ENCODE data around the gene ALDH1L1. TPM values are rescaled to one million over a fixed set of nuclear protein-coding genes. Genes with fewer than 3 reads are reported as not detected.

ALDH1L1 gene
- total RNA-seq, 1 donor from 2014 or later: not detected

DNA sequence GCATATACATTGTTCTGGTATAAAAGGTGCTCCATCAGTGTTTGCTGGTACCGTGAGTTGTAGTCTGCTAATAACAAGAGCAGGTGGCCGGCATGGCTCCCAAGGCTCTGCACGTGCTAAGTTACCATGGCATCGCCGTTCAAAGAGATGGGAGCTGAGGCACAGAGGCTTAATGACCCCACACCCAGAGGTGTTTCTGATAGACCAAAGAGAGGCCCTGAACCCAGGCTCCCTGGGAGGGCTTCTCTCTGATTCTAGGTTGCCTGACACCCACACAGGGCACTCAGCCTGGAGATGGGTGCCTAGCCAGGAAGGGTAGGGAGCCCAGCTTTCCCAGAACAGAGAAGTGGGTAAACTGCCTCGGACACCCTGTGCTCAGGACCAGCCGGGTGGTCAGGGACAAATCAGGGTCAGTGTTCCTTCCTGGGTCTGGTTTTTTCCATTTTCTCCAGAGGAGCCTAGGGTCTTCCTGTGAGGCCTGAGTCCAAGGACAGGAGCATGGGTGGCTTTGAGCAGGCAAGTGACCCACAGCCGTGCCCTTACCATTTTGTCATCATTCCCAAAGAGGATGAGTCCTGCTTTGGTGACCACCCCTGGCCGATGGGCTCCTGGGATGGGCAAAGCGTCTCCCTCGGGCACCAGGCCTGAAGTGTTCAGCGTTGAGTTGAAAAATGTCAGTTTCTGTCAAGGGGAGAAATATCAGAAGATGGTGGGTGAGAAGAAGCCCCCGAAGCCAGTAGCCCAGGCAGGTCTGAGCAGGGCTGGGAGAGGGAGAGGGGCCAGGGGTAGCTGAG lies 27.3 kb downstream of the ALDH1L1 start:
- Mint-ChIP-seq H3K4me1 (ENCODE audit: unreplicated experiment) (peaks cover 3% of the 10 kb centered on the region), H3K27me3 (ENCODE audit: unreplicated experiment) (peaks cover 2% of the 10 kb centered on the region), H3K9me3 (ENCODE audit: unreplicated experiment) (no peaks in the 10 kb centered on the region), H3K36me3 (ENCODE audit: low read depth, unreplicated experiment) (peaks cover 5% of the 10 kb centered on the region), H3K4me3 (ENCODE audit: unreplicated experiment) (no peak overlapping the region), H3K27ac (ENCODE audit: unreplicated experiment) (no peak overlapping the region)
- TF ChIP-seq, protein P1, sequence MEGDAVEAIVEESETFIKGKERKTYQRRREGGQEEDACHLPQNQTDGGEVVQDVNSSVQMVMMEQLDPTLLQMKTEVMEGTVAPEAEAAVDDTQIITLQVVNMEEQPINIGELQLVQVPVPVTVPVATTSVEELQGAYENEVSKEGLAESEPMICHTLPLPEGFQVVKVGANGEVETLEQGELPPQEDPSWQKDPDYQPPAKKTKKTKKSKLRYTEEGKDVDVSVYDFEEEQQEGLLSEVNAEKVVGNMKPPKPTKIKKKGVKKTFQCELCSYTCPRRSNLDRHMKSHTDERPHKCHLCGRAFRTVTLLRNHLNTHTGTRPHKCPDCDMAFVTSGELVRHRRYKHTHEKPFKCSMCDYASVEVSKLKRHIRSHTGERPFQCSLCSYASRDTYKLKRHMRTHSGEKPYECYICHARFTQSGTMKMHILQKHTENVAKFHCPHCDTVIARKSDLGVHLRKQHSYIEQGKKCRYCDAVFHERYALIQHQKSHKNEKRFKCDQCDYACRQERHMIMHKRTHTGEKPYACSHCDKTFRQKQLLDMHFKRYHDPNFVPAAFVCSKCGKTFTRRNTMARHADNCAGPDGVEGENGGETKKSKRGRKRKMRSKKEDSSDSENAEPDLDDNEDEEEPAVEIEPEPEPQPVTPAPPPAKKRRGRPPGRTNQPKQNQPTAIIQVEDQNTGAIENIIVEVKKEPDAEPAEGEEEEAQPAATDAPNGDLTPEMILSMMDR (IDR thresholded peaks at IDR 0.05; ENCODE audit: unreplicated experiment): no peak
- DNase-seq (ENCODE audit: low spot score): no peak

DNA sequence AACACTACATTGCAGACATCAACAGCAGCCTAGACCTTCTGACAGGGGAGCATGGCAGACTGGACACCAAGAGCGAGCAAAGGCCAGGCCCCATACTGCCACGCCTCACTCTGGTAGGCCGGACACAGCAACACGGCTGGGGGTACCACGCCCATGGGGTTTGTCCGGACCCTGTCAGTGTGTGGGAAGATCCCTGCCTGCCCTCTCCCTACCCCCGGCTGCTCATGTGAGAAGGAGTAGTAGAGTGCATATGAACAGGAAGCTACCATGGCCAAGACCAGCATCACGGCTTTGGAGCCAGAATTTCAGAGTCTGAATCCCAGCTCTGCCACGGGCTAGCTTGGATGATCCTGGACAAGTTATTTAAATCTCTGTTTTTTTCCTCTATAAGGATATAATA lies 27.9 kb downstream of the ALDH1L1 start:
- Mint-ChIP-seq H3K27me3 (ENCODE audit: unreplicated experiment) (peaks cover 2% of the 10 kb centered on the region), H3K27ac (ENCODE audit: unreplicated experiment) (no peak overlapping the region), H3K4me1 (ENCODE audit: unreplicated experiment) (peaks cover 3% of the 10 kb centered on the region), H3K9me3 (ENCODE audit: unreplicated experiment) (no peaks in the 10 kb centered on the region), H3K4me3 (ENCODE audit: unreplicated experiment) (no peak overlapping the region), H3K36me3 (ENCODE audit: low read depth, unreplicated experiment) (peaks cover 5% of the 10 kb centered on the region)
- TF ChIP-seq, protein P1 (IDR thresholded peaks at IDR 0.05; ENCODE audit: unreplicated experiment): no peak
- no peak for DNase-seq (ENCODE audit: low spot score)

DNA sequence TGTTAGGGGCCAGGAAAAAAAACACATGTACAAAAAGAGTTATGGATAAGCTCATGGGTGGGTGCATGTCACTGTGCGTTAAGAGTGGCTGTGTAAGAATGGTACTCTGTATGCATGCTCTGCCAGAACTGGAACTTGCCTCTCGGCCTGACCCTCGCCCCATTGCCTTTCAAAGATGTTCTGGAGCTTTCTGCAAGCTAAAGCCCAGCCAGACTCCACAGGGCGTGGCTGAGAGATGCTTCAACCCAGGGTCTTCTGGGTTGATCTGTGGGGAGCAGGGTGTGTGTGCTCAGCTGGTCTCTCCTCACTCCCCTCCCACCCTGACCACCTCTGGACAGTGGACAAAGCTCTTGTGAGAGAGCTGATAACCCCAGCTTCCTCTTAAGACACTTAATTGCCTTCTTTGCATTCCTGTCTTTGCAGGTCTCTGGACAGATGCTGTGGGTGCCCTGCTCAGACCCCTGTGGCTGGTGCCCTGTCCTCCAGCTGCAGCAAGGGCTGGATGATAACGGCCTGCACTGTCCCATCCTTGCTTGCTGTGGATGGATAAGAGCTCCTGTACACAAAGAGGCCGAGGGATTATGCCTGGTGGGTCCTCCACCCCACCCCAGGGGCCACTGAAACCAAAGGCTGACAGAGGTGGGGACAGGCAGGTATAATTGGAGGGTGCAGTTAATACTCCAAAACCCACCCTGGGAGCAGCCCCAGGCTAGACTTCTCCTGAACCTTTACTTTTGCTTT lies 28.7 kb downstream of the ALDH1L1 start:
- Mint-ChIP-seq H3K27me3 (ENCODE audit: unreplicated experiment) (peaks cover 2% of the 10 kb centered on the region), H3K4me1 (ENCODE audit: unreplicated experiment) (peaks cover 3% of the 10 kb centered on the region), H3K36me3 (ENCODE audit: low read depth, unreplicated experiment) (peaks cover 5% of the 10 kb centered on the region), H3K4me3 (ENCODE audit: unreplicated experiment) (no peak overlapping the region), H3K9me3 (ENCODE audit: unreplicated experiment) (no peaks in the 10 kb centered on the region), H3K27ac (ENCODE audit: unreplicated experiment) (no peak overlapping the region)
- no peak for DNase-seq (ENCODE audit: low spot score)
- TF ChIP-seq, protein P1 (IDR thresholded peaks at IDR 0.05; ENCODE audit: unreplicated experiment): no peak

DNA sequence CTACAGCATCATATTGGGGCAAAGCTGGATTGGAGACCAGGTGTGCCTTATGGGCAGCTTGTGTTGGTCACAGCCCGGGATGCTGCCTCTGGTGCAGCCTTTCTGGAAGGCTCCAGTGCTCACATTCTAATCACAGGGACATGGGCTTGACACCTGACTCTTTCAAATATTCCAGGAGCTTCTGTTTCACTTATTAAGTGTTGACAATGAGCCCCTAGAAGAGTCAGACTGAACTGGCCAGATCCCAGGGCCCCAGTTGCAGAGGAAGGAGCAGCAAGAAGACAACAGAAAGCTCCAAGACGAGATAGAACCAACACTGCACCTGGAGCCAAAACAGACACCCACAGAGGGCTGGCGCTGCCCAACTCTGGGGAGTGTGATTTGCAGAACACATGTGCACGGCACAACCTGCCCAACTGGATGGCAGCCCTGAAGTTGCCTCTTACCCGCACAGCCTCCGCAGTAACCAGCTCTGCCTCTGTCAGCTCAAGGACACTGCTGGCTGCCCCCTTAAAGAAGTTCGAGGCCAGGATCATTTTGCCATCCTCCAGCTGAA lies 30.3 kb downstream of the ALDH1L1 start:
- Mint-ChIP-seq H3K27me3 (ENCODE audit: unreplicated experiment) (no peaks in the 10 kb centered on the region), H3K36me3 (ENCODE audit: low read depth, unreplicated experiment) (no peaks in the 10 kb centered on the region), H3K27ac (ENCODE audit: unreplicated experiment) (no peak overlapping the region), H3K4me3 (ENCODE audit: unreplicated experiment) (no peak overlapping the region), H3K9me3 (ENCODE audit: unreplicated experiment) (no peaks in the 10 kb centered on the region), H3K4me1 (ENCODE audit: unreplicated experiment) (no peaks in the 10 kb centered on the region)
- no peak for DNase-seq (ENCODE audit: low spot score)
- TF ChIP-seq, protein P1 (IDR thresholded peaks at IDR 0.05; ENCODE audit: unreplicated experiment): no peak

Data from endothelial cell (in vitro differentiated cells).